Measurements from ENCODE around the gene SLC45A3. TPM values are rescaled to one million over a fixed set of nuclear protein-coding genes. Genes with fewer than 3 reads are reported as not detected.
A peak's percentile ranks its signal among the peaks of the same experiment; 100 is the strongest.

The SLC45A3 gene
- total RNA-seq, 2 experiments from 2014 or later, result 0.55 to 0.56 TPM

- Mint-ChIP-seq H3K4me3 (peak overlapping the region; percentile 85), H3K4me1 (ENCODE audit: low read depth) (peaks cover 41% of the 10 kb centered on the region), H3K27ac (peak overlapping the region; percentile 90), H3K27me3 (no peaks in the 10 kb centered on the region), H3K36me3 (peaks cover 13% of the 10 kb centered on the region), H3K9me3 (no peaks in the 10 kb centered on the region)
- intact Hi-C loops (cut with micrococcal nuclease), result loop anchor here (1.0 to 5.0 kb wide), 7 partner anchors 20 to 509 kb away; partner anchors contain the start of genes DSTYK, NUCKS1 and RBBP5
- CTCF ChIA-PET, result interaction anchor here (0.6 to 10.7 kb wide), 13 partner anchors 18 to 238 kb away, joined by 3 to 316 read pairs (median 7); no protein-coding TSS in a partner anchor
- DNase-seq, result peak; percentile 93
- POLR2A ChIA-PET, result interaction anchor here (0.8 to 5.1 kb wide), 7 partner anchors 11 to 141 kb away, joined by 3 to 78 read pairs (median 5); partner anchors contain the start of gene NUCKS1
Observed at GRCh38 chr1:205631010-205631767, 49.1 kb downstream of the SLC45A3 start.

- Mint-ChIP-seq H3K4me3 (peak overlapping the region; percentile 85), H3K9me3 (no peaks in the 10 kb centered on the region), H3K27ac (peak overlapping the region; percentile 90), H3K36me3 (peaks cover 18% of the 10 kb centered on the region), H3K4me1 (ENCODE audit: low read depth) (peaks cover 46% of the 10 kb centered on the region), H3K27me3 (no peaks in the 10 kb centered on the region)
- intact Hi-C loops (cut with micrococcal nuclease), result loop anchor here (1.0 to 5.0 kb wide), 7 partner anchors 20 to 508 kb away; partner anchors contain the start of genes DSTYK, NUCKS1 and RBBP5
- ChIA-PET POLR2A (interaction anchor here (0.8 to 5.1 kb wide), 6 partner anchors 19 to 142 kb away, joined by 3 to 78 read pairs (median 4); partner anchors contain the start of gene NUCKS1), CTCF (interaction anchor here (0.9 to 10.7 kb wide), 5 partner anchors 27 to 102 kb away, joined by 3 to 316 read pairs (median 7); no protein-coding TSS in a partner anchor)
- DNase-seq, result no peak
Observed at GRCh38 chr1:205630651-205631009, 49.7 kb downstream of the SLC45A3 start.

- peaks cover 47% of the 10 kb centered on the region for H3K4me1 Mint-ChIP-seq (ENCODE audit: low read depth)
- H3K4me3 Mint-ChIP-seq, result peak overlapping the region; percentile 85
- H3K9me3 Mint-ChIP-seq, result no peaks in the 10 kb centered on the region
- ChIA-PET CTCF (interaction anchor here (1.6 to 10.7 kb wide), 4 partner anchors 28 to 101 kb away, joined by 7 to 316 read pairs (median 12); no protein-coding TSS in a partner anchor), POLR2A (interaction anchor here (1.0 to 5.1 kb wide), 4 partner anchors 37 to 142 kb away, joined by 3 to 78 read pairs (median 10); partner anchors contain the start of gene NUCKS1)
- DNase-seq, result no peak
- H3K27me3 Mint-ChIP-seq, result no peaks in the 10 kb centered on the region
- peaks cover 18% of the 10 kb centered on the region for H3K36me3 Mint-ChIP-seq
- H3K27ac Mint-ChIP-seq, result peak overlapping the region; percentile 90
- intact Hi-C loops (cut with micrococcal nuclease), result loop anchor here (2.0 to 5.0 kb wide), 5 partner anchors 19 to 508 kb away; partner anchors contain the start of genes DSTYK and RBBP5
Observed at GRCh38 chr1:205630241-205630640, 50.1 kb downstream of the SLC45A3 start.

GRCh38 chr1:205629751-205630150 lies 50.6 kb downstream of the SLC45A3 start:
- peak; percentile 24 for DNase-seq
- Mint-ChIP-seq H3K27me3 (no peaks in the 10 kb centered on the region), H3K36me3 (peaks cover 20% of the 10 kb centered on the region), H3K4me3 (peak overlapping the region; percentile 85), H3K27ac (peak overlapping the region; percentile 90), H3K4me1 (ENCODE audit: low read depth) (peaks cover 51% of the 10 kb centered on the region), H3K9me3 (no peaks in the 10 kb centered on the region)
- POLR2A ChIA-PET, result interaction anchor here (1.3 to 5.1 kb wide), 3 partner anchors 36 to 143 kb away, joined by 3 to 78 read pairs (median 16); partner anchors contain the start of gene NUCKS1
- CTCF ChIA-PET, result interaction anchor here (0.6 to 10.7 kb wide), 6 partner anchors 21 to 1136 kb away, joined by 4 to 316 read pairs (median 7); no protein-coding TSS in a partner anchor
- intact Hi-C loops (cut with micrococcal nuclease), result loop anchor here (2.0 to 5.0 kb wide), 5 partner anchors 19 to 507 kb away; partner anchors contain the start of genes DSTYK and RBBP5

- no peak for DNase-seq
- Mint-ChIP-seq H3K27me3 (no peaks in the 10 kb centered on the region), H3K9me3 (no peaks in the 10 kb centered on the region), H3K4me3 (no peak overlapping the region), H3K27ac (peak overlapping the region; percentile 72), H3K4me1 (ENCODE audit: low read depth) (peaks cover 56% of the 10 kb centered on the region), H3K36me3 (peaks cover 31% of the 10 kb centered on the region)
- POLR2A ChIA-PET, result no interaction called here
- CTCF ChIA-PET, result interaction anchor here (3.2 to 10.7 kb wide), 2 partner anchors 30 to 36 kb away, joined by 17 to 316 read pairs; no protein-coding TSS in a partner anchor
- intact Hi-C loops (cut with micrococcal nuclease), result no loop called here
Observed at GRCh38 chr1:205627956-205628355, 52.4 kb downstream of the SLC45A3 start.

- Mint-ChIP-seq H3K4me3 (no peak overlapping the region), H3K9me3 (no peaks in the 10 kb centered on the region), H3K27me3 (no peaks in the 10 kb centered on the region), H3K4me1 (ENCODE audit: low read depth) (peaks cover 52% of the 10 kb centered on the region), H3K36me3 (peaks cover 32% of the 10 kb centered on the region), H3K27ac (peak overlapping the region; percentile 66)
- DNase-seq, result no peak
- ChIA-PET POLR2A (no interaction called here), CTCF (interaction anchor here (0.6 to 1.4 kb wide), 3 partner anchors 18 to 35 kb away, joined by 3 to 4 read pairs (median 3); no protein-coding TSS in a partner anchor)
- intact Hi-C loops (cut with micrococcal nuclease), result no loop called here
Observed at GRCh38 chr1:205626216-205626615, 54.1 kb downstream of the SLC45A3 start.

GRCh38 chr1:205623646-205624045 lies 56.7 kb downstream of the SLC45A3 start:
- no peak overlapping the region for H3K27ac Mint-ChIP-seq
- H3K4me1 Mint-ChIP-seq (ENCODE audit: low read depth), result peaks cover 43% of the 10 kb centered on the region
- intact Hi-C loops (cut with micrococcal nuclease), result no loop called here
- ChIA-PET POLR2A (interaction anchor here (1.1 kb wide), 1 partner anchor 9 kb away, joined by 5 read pairs; no protein-coding TSS in a partner anchor), CTCF (interaction anchor here (0.6 to 1.3 kb wide), 4 partner anchors 23 to 100 kb away, joined by 3 to 4 read pairs (median 3); no protein-coding TSS in a partner anchor)
- H3K4me3 Mint-ChIP-seq, result no peak overlapping the region
- H3K9me3 Mint-ChIP-seq, result no peaks in the 10 kb centered on the region
- H3K27me3 Mint-ChIP-seq, result no peaks in the 10 kb centered on the region
- no peak for DNase-seq
- H3K36me3 Mint-ChIP-seq, result peaks cover 46% of the 10 kb centered on the region

- Mint-ChIP-seq H3K27ac (no peak overlapping the region), H3K4me3 (no peak overlapping the region), H3K4me1 (ENCODE audit: low read depth) (peaks cover 25% of the 10 kb centered on the region), H3K9me3 (no peaks in the 10 kb centered on the region), H3K27me3 (no peaks in the 10 kb centered on the region), H3K36me3 (peaks cover 45% of the 10 kb centered on the region)
- intact Hi-C loops (cut with micrococcal nuclease), result no loop called here
- ChIA-PET POLR2A (no interaction called here), CTCF (interaction anchor here (1.4 to 4.1 kb wide), 2 partner anchors 38 to 135 kb away, joined by 3 to 25 read pairs; no protein-coding TSS in a partner anchor)
- no peak for DNase-seq
Observed at GRCh38 chr1:205620269-205620668, 60.0 kb downstream of the SLC45A3 start.

- H3K36me3 Mint-ChIP-seq, result peaks cover 48% of the 10 kb centered on the region
- H3K27me3 Mint-ChIP-seq, result no peaks in the 10 kb centered on the region
- no peak overlapping the region for H3K4me3 Mint-ChIP-seq
- H3K9me3 Mint-ChIP-seq, result no peaks in the 10 kb centered on the region
- H3K27ac Mint-ChIP-seq, result no peak overlapping the region
- DNase-seq, result no peak
- ChIA-PET POLR2A (no interaction called here), CTCF (interaction anchor here (1.4 to 4.1 kb wide), 2 partner anchors 39 to 134 kb away, joined by 3 to 25 read pairs; no protein-coding TSS in a partner anchor)
- intact Hi-C loops (cut with micrococcal nuclease), result no loop called here
- peaks cover 21% of the 10 kb centered on the region for H3K4me1 Mint-ChIP-seq (ENCODE audit: low read depth)
Observed at GRCh38 chr1:205619376-205619775, 60.9 kb downstream of the SLC45A3 start.

GRCh38 chr1:205616563-205617293 lies 63.6 kb downstream of the SLC45A3 start:
- POLR2A ChIA-PET, result no interaction called here
- H3K27me3 Mint-ChIP-seq, result no peaks in the 10 kb centered on the region
- no peak overlapping the region for H3K4me3 Mint-ChIP-seq
- intact Hi-C loops (cut with micrococcal nuclease), result no loop called here
- H3K9me3 Mint-ChIP-seq, result no peaks in the 10 kb centered on the region
- no peak for DNase-seq
- H3K27ac Mint-ChIP-seq, result peak overlapping the region; percentile 65
- CTCF ChIA-PET, result interaction anchor here (3.4 kb wide), 1 partner anchor 25 kb away, joined by 17 read pairs; no protein-coding TSS in a partner anchor
- H3K4me1 Mint-ChIP-seq (ENCODE audit: low read depth), result peaks cover 32% of the 10 kb centered on the region
- peaks cover 48% of the 10 kb centered on the region for H3K36me3 Mint-ChIP-seq

GRCh38 chr1:205615789-205616188 lies 64.5 kb downstream of the SLC45A3 start:
- peaks cover 49% of the 10 kb centered on the region for H3K36me3 Mint-ChIP-seq
- H3K27ac Mint-ChIP-seq, result no peak overlapping the region
- ChIA-PET CTCF (interaction anchor here (0.5 to 3.4 kb wide), 2 partner anchors 24 to 262 kb away, joined by 3 to 17 read pairs; no protein-coding TSS in a partner anchor), POLR2A (no interaction called here)
- H3K4me1 Mint-ChIP-seq (ENCODE audit: low read depth), result peaks cover 42% of the 10 kb centered on the region
- H3K9me3 Mint-ChIP-seq, result no peaks in the 10 kb centered on the region
- H3K4me3 Mint-ChIP-seq, result no peak overlapping the region
- intact Hi-C loops (cut with micrococcal nuclease), result no loop called here
- H3K27me3 Mint-ChIP-seq, result no peaks in the 10 kb centered on the region
- no peak for DNase-seq
